Measurements from ENCODE around the gene HTR4.

DNA sequence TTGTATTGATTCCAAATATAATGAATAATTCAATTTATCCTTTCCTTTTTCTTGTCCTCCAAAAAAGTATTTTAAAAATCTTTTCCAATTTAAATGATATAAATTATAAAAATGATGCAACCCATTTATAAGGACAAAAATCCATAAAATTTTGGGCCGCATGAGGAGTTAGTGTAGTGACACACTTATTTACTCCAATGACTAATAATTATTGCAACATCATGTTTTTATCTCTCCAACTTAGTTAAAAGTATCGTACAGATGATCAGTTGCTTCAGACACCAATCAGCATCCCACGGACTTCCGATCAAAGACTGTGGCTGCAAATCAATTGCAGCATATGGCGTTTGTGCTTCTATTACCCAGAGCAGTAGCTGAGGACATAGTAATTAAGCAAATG lies 58.6 kb downstream of the HTR4 start:
- no peak for TF ChIP-seq BHLHE40 (IDR thresholded peaks at IDR 0.05; ENCODE audit: borderline replicate concordance)
- no peak for TF ChIP-seq SUZ12 (IDR thresholded peaks at IDR 0.05)

All from HEK293T (cell line).